Activated CD4-positive, alpha-beta T cell treated with anti-CD3 and anti-CD28 coated beads for 36 hours (primary cell): ENCODE data around the gene C1orf35. TPM values are rescaled to one million over a fixed set of nuclear protein-coding genes. Genes with fewer than 3 reads are reported as not detected.
A peak's percentile ranks its signal among the peaks of the same experiment; 100 is the strongest.

Experiments
- ATAC-seq: fragments of 200-7000 bp; cut with Tn5 transposase; one replicate; pipeline ENCODE4 v1.10.0; 2021; ENCODE audit warnings: mild to moderate bottlenecking, moderate library complexity
- CTCF ChIA-PET: fragments of 350-600 bp; sonication (Branson Sonifier 250); formaldehyde crosslinking; loops from one replicate; lab custom pipeline; 2021; ENCODE audit warnings: antibody characterized with exemption; lab: Charles Lee
- POLR2A ChIA-PET: fragments of 350-600 bp; sonication (Branson Sonifier 250); formaldehyde crosslinking; loops from one replicate; lab custom pipeline; 2021; ENCODE audit warnings: antibody characterized with exemption, inconsistent platforms; lab: Charles Lee
- DNase-seq: peaks from one replicate; pipeline ENCODE4 v3.0.0-alpha.2; 2020
- H3K27ac Mint-ChIP-seq: one replicate; pipeline ENCODE4 v1.8.0; 2021; ENCODE audit warnings: mixed read lengths
- H3K27me3 Mint-ChIP-seq: one replicate; pipeline ENCODE4 v1.8.0; 2021; ENCODE audit warnings: mixed read lengths
- H3K36me3 Mint-ChIP-seq: one replicate; pipeline ENCODE4 v1.8.0; 2021; ENCODE audit warnings: low read depth, mixed read lengths
- H3K4me1 Mint-ChIP-seq: one replicate; pipeline ENCODE4 v1.8.0; 2021; ENCODE audit warnings: mixed read lengths
- H3K4me3 Mint-ChIP-seq: one replicate; pipeline ENCODE4 v1.8.0; 2021; ENCODE audit warnings: mild to moderate bottlenecking, moderate library complexity, mixed read lengths
- H3K9me3 Mint-ChIP-seq: one replicate; pipeline ENCODE4 v1.8.0; 2021; ENCODE audit warnings: low read depth, mixed read lengths
- intact Hi-C, 2 experiments: fragments of 100-400 bp; cut with DNase I in 1 of 2; cut with micrococcal nuclease in 1 of 2; formaldehyde crosslinking; loops; one replicate each; pipeline versions ENCODE4 v1.14.2 to v1.15.1; 2022 to 2024; cut with DNase I, micrococcal nuclease
- total RNA-seq, 2 experiments: library from RNA; stranded (reverse); gene quantifications; one replicate each; pipeline ENCODE4 v1.2.3, GENCODE V29; 2021

The C1orf35 gene
- total RNA-seq, 2 experiments from 2014 or later = 14.6 to 22.5 TPM

DNA sequence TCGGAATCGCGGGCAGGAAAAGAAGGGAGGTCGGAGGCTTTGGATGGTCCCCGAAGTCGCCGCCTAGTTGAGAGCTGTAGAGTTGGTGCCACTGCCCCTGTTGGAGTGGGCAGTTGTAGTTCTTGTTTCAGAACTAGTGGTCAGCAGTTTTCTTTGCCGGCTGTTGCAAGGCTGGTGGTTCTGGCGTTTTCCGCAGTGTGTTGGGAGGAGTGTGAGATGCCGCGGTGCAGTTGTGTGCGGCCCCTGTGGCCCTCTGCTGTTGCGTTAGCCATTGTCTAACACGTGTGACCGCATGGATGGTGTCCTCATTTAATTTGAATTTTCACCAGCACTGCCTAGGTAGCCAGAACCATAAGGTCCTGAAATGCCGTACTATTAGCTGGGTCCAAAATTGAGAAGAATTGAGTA is 19.2 kb downstream of the C1orf35 start:
- ATAC-seq (no peak), DNase-seq (no peak)
- Mint-ChIP-seq H3K36me3 (peaks cover 52% of the 10 kb centered on the region), H3K9me3 (no peaks in the 10 kb centered on the region), H3K27me3 (no peaks in the 10 kb centered on the region), H3K4me3 (peak overlapping the region; percentile 92), H3K4me1 (peaks cover 55% of the 10 kb centered on the region), H3K27ac (peak overlapping the region; percentile 93)
- intact Hi-C loops = loop anchor here (2.0 to 5.0 kb wide), 5 partner anchors 81 to 521 kb away; partner anchors contain the start of genes IBA57 (in 1 of the 2) and ZNF678 (in 1 of the 2)
- POLR2A ChIA-PET = interaction anchor here (1.8 kb wide), 1 partner anchor 18 kb away, joined by 5 read pairs; no protein-coding TSS in a partner anchor
- CTCF ChIA-PET = interaction anchor here (1.1 kb wide), 1 partner anchor 47 kb away, joined by 7 read pairs; no protein-coding TSS in a partner anchor

- peaks cover 45% of the 10 kb centered on the region for H3K36me3 Mint-ChIP-seq
- H3K9me3 Mint-ChIP-seq = no peaks in the 10 kb centered on the region
- POLR2A ChIA-PET = interaction anchor here (1.0 to 1.8 kb wide), 5 partner anchors 19 to 375 kb away, joined by 3 to 5 read pairs (median 4); no protein-coding TSS in a partner anchor
- H3K4me1 Mint-ChIP-seq = peaks cover 48% of the 10 kb centered on the region
- H3K4me3 Mint-ChIP-seq = peak overlapping the region; percentile 92
- H3K27me3 Mint-ChIP-seq = no peaks in the 10 kb centered on the region
- CTCF ChIA-PET = interaction anchor here (0.6 to 1.6 kb wide), 5 partner anchors 9 to 374 kb away, joined by 3 to 5 read pairs (median 4); partner anchors contain the start of genes IBA57 and MRPL55
- intact Hi-C loops = loop anchor here (1.0 to 5.0 kb wide), 17 partner anchors 20 to 1143 kb away; partner anchors contain the start of genes C1orf35 (in 2 of the 2), GUK1 (in 2 of the 2), MRPL55 (in 2 of the 2) and COQ8A (in 1 of the 2)
- peak; percentile 15 for ATAC-seq
- peak overlapping the region; percentile 93 for H3K27ac Mint-ChIP-seq
- peak; percentile 58 for DNase-seq
These were observed 19.9 kb downstream of the C1orf35 start for GRCh38 chr1:228082918-228083870.

DNA sequence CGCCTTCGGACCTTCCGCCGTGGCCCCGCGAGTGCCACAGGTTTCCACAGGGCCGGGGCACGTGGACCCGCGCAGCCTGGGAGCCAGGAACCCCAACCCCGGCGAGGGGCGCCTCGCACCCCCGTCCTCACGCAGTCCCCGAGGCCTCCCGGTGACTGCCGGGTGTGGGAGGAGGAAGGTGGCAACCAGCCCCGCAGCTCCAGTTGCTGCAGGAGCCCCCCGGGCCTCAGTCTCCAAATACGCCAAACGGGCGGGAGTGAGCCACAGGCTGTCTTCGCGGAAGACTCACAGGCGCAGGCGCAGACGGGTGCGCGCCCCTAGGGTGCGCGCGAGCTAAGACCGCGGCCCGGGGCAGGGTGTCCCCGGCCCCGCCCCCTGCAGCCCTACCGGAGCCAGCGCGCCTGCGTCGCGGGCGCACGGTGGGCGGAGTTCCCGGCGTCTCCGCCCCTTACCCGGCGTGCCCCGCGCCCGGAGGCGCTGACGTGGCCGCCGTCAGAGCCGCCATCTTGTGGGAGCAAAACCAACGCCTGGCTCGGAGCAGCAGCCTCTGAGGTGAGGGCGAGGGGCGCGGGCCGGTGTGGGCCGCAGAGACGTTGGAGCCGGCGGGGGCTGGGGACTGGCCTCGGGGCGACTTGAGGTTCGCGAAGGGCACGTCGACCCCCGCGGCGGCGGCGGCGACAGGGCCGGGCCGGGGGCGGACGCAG is 20.8 kb downstream of the C1orf35 start, which contains the start of gene ARF1:
Gene ARF1 (plus strand): TSS at position 495 of the 704 bp plus-strand sequence. CDS start 14,407 bp downstream, outside the sequence.
- ChIA-PET POLR2A (interaction anchor here (0.7 to 1.6 kb wide), 5 partner anchors 15 to 376 kb away, joined by 3 to 5 read pairs (median 3); no protein-coding TSS in a partner anchor), CTCF (interaction anchor here (0.6 to 1.6 kb wide), 5 partner anchors 10 to 375 kb away, joined by 3 to 5 read pairs (median 4); partner anchors contain the start of genes IBA57 and MRPL55)
- Mint-ChIP-seq H3K4me3 (peak within 1 kb of the TSS; percentile 92), H3K27me3 (no peaks in the 10 kb centered on the region), H3K36me3 (peaks cover 38% of the 10 kb centered on the region), H3K9me3 (no peaks in the 10 kb centered on the region), H3K4me1 (peaks cover 42% of the 10 kb centered on the region), H3K27ac (peak within 1 kb of the TSS; percentile 93)
- ATAC-seq = peak; percentile 86
- DNase-seq = peak; percentile 95
- intact Hi-C loops = loop anchor here (1.0 to 5.0 kb wide), 17 partner anchors 21 to 1142 kb away; partner anchors contain the start of genes C1orf35 (in 2 of the 2), GUK1 (in 2 of the 2), MRPL55 (in 2 of the 2) and COQ8A (in 1 of the 2)

- CTCF ChIA-PET = interaction anchor here (0.6 to 1.6 kb wide), 5 partner anchors 11 to 376 kb away, joined by 3 to 5 read pairs (median 4); partner anchors contain the start of genes IBA57 and MRPL55
- Mint-ChIP-seq H3K4me1 (peaks cover 35% of the 10 kb centered on the region), H3K4me3 (peak overlapping the region; percentile 92), H3K27me3 (no peaks in the 10 kb centered on the region), H3K36me3 (peaks cover 35% of the 10 kb centered on the region), H3K9me3 (no peaks in the 10 kb centered on the region), H3K27ac (peak overlapping the region; percentile 83)
- peak; percentile 0 for ATAC-seq
- intact Hi-C loops = loop anchor here (1.0 to 5.0 kb wide), 17 partner anchors 22 to 1141 kb away; partner anchors contain the start of genes C1orf35 (in 2 of the 2), GUK1 (in 2 of the 2), MRPL55 (in 2 of the 2) and COQ8A (in 1 of the 2)
- DNase-seq = no peak
- POLR2A ChIA-PET = interaction anchor here (0.7 to 1.6 kb wide), 5 partner anchors 16 to 377 kb away, joined by 3 to 5 read pairs (median 3); no protein-coding TSS in a partner anchor
These were observed 21.4 kb downstream of the C1orf35 start for GRCh38 chr1:228081578-228082213.

GRCh38 chr1:228081144-228081543 is 22.0 kb downstream of the C1orf35 start:
- Mint-ChIP-seq H3K4me3 (peak overlapping the region; percentile 92), H3K4me1 (peaks cover 30% of the 10 kb centered on the region), H3K9me3 (no peaks in the 10 kb centered on the region), H3K27me3 (no peaks in the 10 kb centered on the region), H3K27ac (peak overlapping the region; percentile 83), H3K36me3 (peaks cover 32% of the 10 kb centered on the region)
- ATAC-seq (no peak), DNase-seq (no peak)
- intact Hi-C loops = loop anchor here in 1 of 2 experiments (5.0 kb wide), 1 partner anchor 84 kb away; no protein-coding TSS in a partner anchor
- CTCF ChIA-PET = interaction anchor here (0.6 kb wide), 1 partner anchor 83 kb away, joined by 3 read pairs; no protein-coding TSS in a partner anchor
- POLR2A ChIA-PET = interaction anchor here (0.6 to 1.6 kb wide), 2 partner anchors 13 to 25 kb away, joined by 5 to 16 read pairs; no protein-coding TSS in a partner anchor

DNA sequence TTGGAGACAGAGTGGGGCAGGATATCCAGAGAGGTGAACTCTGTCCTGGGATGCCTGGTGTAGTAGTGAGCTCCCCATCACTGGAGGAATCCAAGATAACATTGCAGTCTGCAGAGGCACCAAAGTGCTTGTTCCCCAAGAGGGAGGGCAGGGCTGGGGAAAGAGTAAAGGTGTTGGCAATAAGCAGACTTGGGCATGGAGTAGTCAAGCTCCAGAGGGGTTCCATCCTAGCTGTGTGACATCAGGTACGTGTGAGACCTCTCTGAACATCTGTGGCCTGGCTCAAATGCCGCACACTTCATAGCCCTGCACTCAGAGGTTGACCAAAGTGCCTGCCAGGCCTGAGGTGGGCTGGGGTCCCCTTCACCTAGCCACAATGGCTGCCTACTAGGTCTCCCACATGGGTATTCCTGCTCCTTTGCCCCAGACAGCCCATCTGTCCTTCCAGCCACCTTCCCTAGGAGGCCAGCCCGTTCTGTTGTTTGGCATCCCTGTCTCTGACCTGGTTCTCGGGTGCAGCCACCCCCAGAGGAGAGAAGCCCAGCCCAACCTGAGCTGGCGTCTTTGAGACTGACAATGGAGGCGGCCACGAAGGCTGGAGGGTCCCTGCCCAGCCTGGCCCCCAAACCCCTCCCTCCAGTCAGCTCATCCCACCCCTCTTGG is 23.4 kb downstream of the C1orf35 start:
- H3K4me1 Mint-ChIP-seq = peaks cover 16% of the 10 kb centered on the region
- intact Hi-C loops = loop anchor here in 1 of 2 experiments (5.0 kb wide), 1 partner anchor 82 kb away; no protein-coding TSS in a partner anchor
- no peaks in the 10 kb centered on the region for H3K27me3 Mint-ChIP-seq
- ATAC-seq (no peak), DNase-seq (peak; percentile 3)
- no peaks in the 10 kb centered on the region for H3K9me3 Mint-ChIP-seq
- CTCF ChIA-PET = interaction anchor here (1.0 kb wide), 1 partner anchor 20 kb away, joined by 3 read pairs; no protein-coding TSS in a partner anchor
- no peak overlapping the region for H3K4me3 Mint-ChIP-seq
- POLR2A ChIA-PET = no interaction called here
- H3K27ac Mint-ChIP-seq = no peak overlapping the region
- H3K36me3 Mint-ChIP-seq = peaks cover 21% of the 10 kb centered on the region

DNA sequence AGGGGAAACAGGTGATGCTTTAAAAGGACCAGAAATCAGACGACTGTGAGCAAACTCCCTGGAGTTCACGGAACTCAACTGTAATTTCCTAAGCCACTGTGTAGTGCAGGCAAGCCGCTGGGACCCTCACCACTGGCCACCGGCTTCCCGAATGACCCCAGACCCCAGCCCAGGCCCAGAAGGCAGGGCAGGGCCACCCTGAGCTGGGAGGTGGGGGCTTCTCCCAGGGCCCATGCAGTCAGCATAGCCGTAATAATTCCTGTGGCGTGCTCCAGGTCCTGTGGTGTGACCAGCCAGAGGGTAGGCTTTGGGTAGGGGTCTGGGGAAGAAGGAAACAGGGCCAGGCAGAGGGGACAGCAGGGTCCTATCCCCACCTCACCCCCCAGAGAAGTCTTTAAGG is 24.1 kb downstream of the C1orf35 start:
- Mint-ChIP-seq H3K4me3 (no peak overlapping the region), H3K36me3 (peaks cover 14% of the 10 kb centered on the region), H3K27ac (no peak overlapping the region), H3K9me3 (no peaks in the 10 kb centered on the region), H3K27me3 (no peaks in the 10 kb centered on the region), H3K4me1 (peaks cover 12% of the 10 kb centered on the region)
- DNase-seq = peak; percentile 1
- intact Hi-C loops = no loop called here
- ChIA-PET POLR2A (no interaction called here), CTCF (interaction anchor here (1.0 kb wide), 1 partner anchor 21 kb away, joined by 3 read pairs; no protein-coding TSS in a partner anchor)
- ATAC-seq = no peak

- DNase-seq = peak; percentile 3
- intact Hi-C loops = no loop called here
- Mint-ChIP-seq H3K4me3 (no peak overlapping the region), H3K27ac (no peak overlapping the region), H3K4me1 (peaks cover 12% of the 10 kb centered on the region), H3K27me3 (no peaks in the 10 kb centered on the region), H3K36me3 (peaks cover 5% of the 10 kb centered on the region), H3K9me3 (no peaks in the 10 kb centered on the region)
- CTCF ChIA-PET = interaction anchor here (0.8 to 1.0 kb wide), 2 partner anchors 17 to 47 kb away, joined by 3 to 6 read pairs; no protein-coding TSS in a partner anchor
- ATAC-seq = no peak
- POLR2A ChIA-PET = no interaction called here
These were observed 25.4 kb downstream of the C1orf35 start for GRCh38 chr1:228077565-228078330.
